ENCODE measurements around the gene CIB4. TPM values are rescaled to one million over a fixed set of nuclear protein-coding genes. Genes with fewer than 3 reads are reported as not detected.

CIB4 gene
- total RNA-seq, 1 experiment from 2014 or later: not detected

DNA sequence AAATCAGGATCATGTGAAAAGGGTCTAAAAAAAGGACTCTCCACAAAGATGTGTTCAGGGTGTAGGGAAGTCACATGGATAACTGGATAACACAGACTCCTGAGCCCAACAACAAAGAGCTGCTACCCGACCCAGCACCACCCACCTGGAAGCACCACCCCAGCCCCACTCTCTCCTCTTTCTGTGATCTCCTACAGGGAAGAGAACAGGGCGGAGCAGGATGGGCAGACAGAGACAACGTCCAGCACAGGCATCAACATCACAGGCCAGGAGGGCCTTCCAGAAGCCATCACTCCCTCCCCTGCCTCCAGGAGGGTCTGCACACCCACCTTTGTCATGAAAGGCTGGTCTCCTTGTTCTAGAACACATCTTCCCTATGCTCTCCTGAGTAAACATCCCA, 1.3 kb upstream of the CIB4 start:
- Mint-ChIP-seq H3K27ac (ENCODE audit: unreplicated experiment) (no peak overlapping the region), H3K27me3 (ENCODE audit: insufficient read depth, unreplicated experiment) (peaks cover 14% of the 10 kb centered on the region), H3K36me3 (ENCODE audit: insufficient read depth, unreplicated experiment) (no peaks in the 10 kb centered on the region), H3K4me3 (ENCODE audit: unreplicated experiment) (no peak overlapping the region), H3K4me1 (ENCODE audit: low read depth, unreplicated experiment) (peaks cover 13% of the 10 kb centered on the region), H3K9me3 (ENCODE audit: unreplicated experiment) (no peaks in the 10 kb centered on the region)
- intact Hi-C loops (cut with micrococcal nuclease; ENCODE audit: unreplicated experiment): loop anchor here (5.0 kb wide), 1 partner anchor 35 kb away; no protein-coding TSS in a partner anchor
- CTCF ChIA-PET: no interaction called here
- H3K27me3 ChIP-seq (replicated peaks; ENCODE audit: control insufficient read depth, insufficient read depth, low read length): no peaks in the 10 kb centered on the region
- H3K4me1 ChIP-seq: no peaks in the 10 kb centered on the region
- H3K36me3 ChIP-seq (ENCODE audit: control insufficient read depth, insufficient read depth, low read length): no peaks in the 10 kb centered on the region
- H3K9me3 ChIP-seq: no peaks in the 10 kb centered on the region
- no TSS peak for BruUV-seq (replicated peaks)
- no peak overlapping the region for H3K4me3 ChIP-seq (ENCODE audit: low read depth, low read length)
- TF ChIP-seq, protein P1, sequence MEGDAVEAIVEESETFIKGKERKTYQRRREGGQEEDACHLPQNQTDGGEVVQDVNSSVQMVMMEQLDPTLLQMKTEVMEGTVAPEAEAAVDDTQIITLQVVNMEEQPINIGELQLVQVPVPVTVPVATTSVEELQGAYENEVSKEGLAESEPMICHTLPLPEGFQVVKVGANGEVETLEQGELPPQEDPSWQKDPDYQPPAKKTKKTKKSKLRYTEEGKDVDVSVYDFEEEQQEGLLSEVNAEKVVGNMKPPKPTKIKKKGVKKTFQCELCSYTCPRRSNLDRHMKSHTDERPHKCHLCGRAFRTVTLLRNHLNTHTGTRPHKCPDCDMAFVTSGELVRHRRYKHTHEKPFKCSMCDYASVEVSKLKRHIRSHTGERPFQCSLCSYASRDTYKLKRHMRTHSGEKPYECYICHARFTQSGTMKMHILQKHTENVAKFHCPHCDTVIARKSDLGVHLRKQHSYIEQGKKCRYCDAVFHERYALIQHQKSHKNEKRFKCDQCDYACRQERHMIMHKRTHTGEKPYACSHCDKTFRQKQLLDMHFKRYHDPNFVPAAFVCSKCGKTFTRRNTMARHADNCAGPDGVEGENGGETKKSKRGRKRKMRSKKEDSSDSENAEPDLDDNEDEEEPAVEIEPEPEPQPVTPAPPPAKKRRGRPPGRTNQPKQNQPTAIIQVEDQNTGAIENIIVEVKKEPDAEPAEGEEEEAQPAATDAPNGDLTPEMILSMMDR (IDR thresholded peaks at IDR 0.05; ENCODE audit: insufficient read depth in 1 of 2, low read depth in 1 of 2, low read length in 1 of 2, severe bottlenecking in 1 of 2, unreplicated experiment in 1 of 2): no peak
- POLR2A ChIA-PET: no interaction called here
- no peak for DNase-seq

DNA sequence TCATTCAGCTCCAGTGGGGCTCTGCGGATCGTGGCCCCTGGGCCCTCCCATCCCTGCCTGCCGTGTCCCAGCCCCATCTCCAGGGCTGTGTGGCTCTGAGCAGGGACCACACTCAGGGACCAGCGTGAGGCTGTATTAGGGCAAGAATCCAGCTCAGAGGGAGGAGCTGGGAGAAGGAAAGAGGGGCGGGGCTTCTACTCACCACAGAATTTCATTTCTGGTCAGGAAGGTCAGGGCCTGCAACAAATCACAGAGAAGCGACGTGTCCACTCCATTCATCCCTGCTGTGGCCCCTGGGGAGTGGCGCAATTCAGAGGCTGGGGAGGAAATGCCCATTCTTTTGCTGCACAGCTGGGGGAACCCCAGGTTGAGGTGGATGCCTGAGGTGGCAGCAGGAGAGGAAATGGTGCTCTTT, 828 bp downstream of the CIB4 start:
- Histone ChIP-seq H3K4me3 (ENCODE audit: low read depth, low read length) (no peak overlapping the region), H3K36me3 (ENCODE audit: control insufficient read depth, insufficient read depth, low read length) (no peaks in the 10 kb centered on the region), H3K27me3 (replicated peaks; ENCODE audit: control insufficient read depth, insufficient read depth, low read length) (no peaks in the 10 kb centered on the region), H3K9me3 (no peaks in the 10 kb centered on the region), H3K4me1 (no peaks in the 10 kb centered on the region)
- peaks cover 6% of the 10 kb centered on the region for H3K4me1 Mint-ChIP-seq (ENCODE audit: low read depth, unreplicated experiment)
- H3K27ac Mint-ChIP-seq (ENCODE audit: unreplicated experiment): no peak overlapping the region
- ChIA-PET CTCF (interaction anchor here (0.6 kb wide), 1 partner anchor 39 kb away, joined by 4 read pairs; no protein-coding TSS in a partner anchor), POLR2A (no interaction called here)
- TF ChIP-seq, protein P1 (IDR thresholded peaks at IDR 0.05; ENCODE audit: insufficient read depth in 1 of 2, low read depth in 1 of 2, low read length in 1 of 2, severe bottlenecking in 1 of 2, unreplicated experiment in 1 of 2): no peak
- no peak overlapping the region for H3K4me3 Mint-ChIP-seq (ENCODE audit: unreplicated experiment)
- BruUV-seq (replicated peaks): no TSS peak
- peak; percentile 50 to 68 for DNase-seq
- H3K36me3 Mint-ChIP-seq (ENCODE audit: insufficient read depth, unreplicated experiment): no peaks in the 10 kb centered on the region
- intact Hi-C loops (cut with micrococcal nuclease; ENCODE audit: unreplicated experiment): loop anchor here (5.0 kb wide), 1 partner anchor 33 kb away; no protein-coding TSS in a partner anchor
- H3K27me3 Mint-ChIP-seq (ENCODE audit: insufficient read depth, unreplicated experiment): peaks cover 7% of the 10 kb centered on the region
- no peaks in the 10 kb centered on the region for H3K9me3 Mint-ChIP-seq (ENCODE audit: unreplicated experiment)

DNA sequence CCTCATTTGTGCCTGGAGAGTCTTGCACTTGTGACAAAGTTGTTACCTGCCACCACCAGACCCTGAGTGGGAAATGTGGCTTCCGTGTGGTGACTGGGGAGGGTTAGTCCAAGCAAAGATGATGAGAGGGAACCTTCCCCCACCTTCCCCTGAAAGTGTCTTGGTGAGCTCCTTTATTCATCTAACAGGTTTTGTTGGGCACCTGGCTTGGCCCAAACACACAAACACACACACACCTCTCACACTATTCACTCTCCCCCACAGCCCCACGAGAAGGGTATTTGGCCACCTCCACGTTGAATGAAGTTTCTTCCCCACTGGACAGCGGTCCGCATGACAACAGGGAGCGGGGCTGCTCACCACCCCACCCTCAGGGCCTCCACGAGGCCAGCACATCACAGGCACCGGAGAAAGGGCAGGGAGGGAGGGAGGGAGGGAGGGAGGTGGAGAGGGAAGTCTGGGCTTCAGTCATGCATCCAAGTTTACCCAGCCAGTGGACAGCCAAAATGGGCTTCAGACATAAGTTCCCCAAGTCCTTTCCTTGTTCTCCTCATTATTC, 1.4 kb downstream of the CIB4 start:
- peaks cover 3% of the 10 kb centered on the region for H3K27me3 Mint-ChIP-seq (ENCODE audit: insufficient read depth, unreplicated experiment)
- CTCF ChIA-PET: no interaction called here
- Histone ChIP-seq H3K36me3 (ENCODE audit: control insufficient read depth, insufficient read depth, low read length) (no peaks in the 10 kb centered on the region), H3K9me3 (no peaks in the 10 kb centered on the region), H3K4me3 (ENCODE audit: low read depth, low read length) (no peak overlapping the region), H3K4me1 (peaks cover 6% of the 10 kb centered on the region; the same call in 1 of the 2 replicates), H3K27me3 (replicated peaks; ENCODE audit: control insufficient read depth, insufficient read depth, low read length) (no peaks in the 10 kb centered on the region)
- no peaks in the 10 kb centered on the region for H3K36me3 Mint-ChIP-seq (ENCODE audit: insufficient read depth, unreplicated experiment)
- POLR2A ChIA-PET: no interaction called here
- H3K27ac Mint-ChIP-seq (ENCODE audit: unreplicated experiment): no peak overlapping the region
- DNase-seq: no peak
- no peak overlapping the region for H3K4me3 Mint-ChIP-seq (ENCODE audit: unreplicated experiment)
- H3K9me3 Mint-ChIP-seq (ENCODE audit: unreplicated experiment): no peaks in the 10 kb centered on the region
- H3K4me1 Mint-ChIP-seq (ENCODE audit: low read depth, unreplicated experiment): peaks cover 6% of the 10 kb centered on the region
- TF ChIP-seq, protein P1 (IDR thresholded peaks at IDR 0.05; ENCODE audit: insufficient read depth in 1 of 2, low read depth in 1 of 2, low read length in 1 of 2, severe bottlenecking in 1 of 2, unreplicated experiment in 1 of 2): no peak
- intact Hi-C loops (cut with micrococcal nuclease; ENCODE audit: unreplicated experiment): loop anchor here (5.0 kb wide), 1 partner anchor 32 kb away; no protein-coding TSS in a partner anchor
- no TSS peak for BruUV-seq (replicated peaks)

Data from Caco-2 (cell line).